Stimulated activated CD8-positive, alpha-beta memory T cell treated with anti-CD3 and anti-CD28 coated beads, Interleukin-2, amount 100 ng/mL, for 1 hour (primary cell): ENCODE data around the gene TNNI3.
"Not testable (repeated sequence)": the region's sequence is repeated elsewhere in the genome, so short reads cannot be mapped to it uniquely, and the experiment has no call there.

Experiments
- DNase-seq, 2 donors: peaks; one replicate each; pipeline ENCODE4 v3.0.0-alpha.2; 2020; ENCODE audit warnings: low read depth in 2 of 2

Gene TNNI3

GRCh38 chr19:55113570-55114039, 43.9 kb downstream of the TNNI3 start:
- no peak for DNase-seq

- DNase-seq: no peak
Observed at GRCh38 chr19:55112777-55113569, 44.6 kb downstream of the TNNI3 start.

GRCh38 chr19:55112246-55112776, 45.2 kb downstream of the TNNI3 start:
- DNase-seq: no peak

GRCh38 chr19:55111238-55111831, 46.2 kb downstream of the TNNI3 start:
- no peak for DNase-seq

- DNase-seq: no peak
Observed at GRCh38 chr19:55109527-55110291, 47.8 kb downstream of the TNNI3 start.

GRCh38 chr19:55107252-55107651, 50.3 kb downstream of the TNNI3 start:
- not testable (repeated sequence) for DNase-seq

- DNase-seq: no peak
Observed at GRCh38 chr19:55106591-55106990, 50.9 kb downstream of the TNNI3 start.

- DNase-seq: no peak
Observed at GRCh38 chr19:55105237-55105636, 52.3 kb downstream of the TNNI3 start.

GRCh38 chr19:55103190-55103589, 54.3 kb downstream of the TNNI3 start:
- no peak for DNase-seq
